Lower leg skin (tissue), 3 donors: ENCODE results near the gene AHNAK2.

Experiments
- POLR2A ChIP-seq, 2 donors: fragments of 450-650 bp; IDR thresholded peaks; one replicate each; pipeline ENCODE4 v1.6.1; 2016 to 2017; ENCODE audit warnings: antibody characterized with exemption in 2 of 2, mild to moderate bottlenecking in 1 of 2, moderate library complexity in 1 of 2
- TF ChIP-seq, protein P1 (sequence below), 3 donors: fragments of 450-650 bp; IDR thresholded peaks; one replicate each; pipeline ENCODE4 v1.5.1; 2016; ENCODE audit warnings: antibody characterized with exemption in 3 of 3, mild to moderate bottlenecking in 3 of 3, moderate library complexity in 2 of 3

GRCh38 chr14:104898195-104898558 lies 80.0 kb downstream of the AHNAK2 start:
- TF ChIP-seq, protein P1, sequence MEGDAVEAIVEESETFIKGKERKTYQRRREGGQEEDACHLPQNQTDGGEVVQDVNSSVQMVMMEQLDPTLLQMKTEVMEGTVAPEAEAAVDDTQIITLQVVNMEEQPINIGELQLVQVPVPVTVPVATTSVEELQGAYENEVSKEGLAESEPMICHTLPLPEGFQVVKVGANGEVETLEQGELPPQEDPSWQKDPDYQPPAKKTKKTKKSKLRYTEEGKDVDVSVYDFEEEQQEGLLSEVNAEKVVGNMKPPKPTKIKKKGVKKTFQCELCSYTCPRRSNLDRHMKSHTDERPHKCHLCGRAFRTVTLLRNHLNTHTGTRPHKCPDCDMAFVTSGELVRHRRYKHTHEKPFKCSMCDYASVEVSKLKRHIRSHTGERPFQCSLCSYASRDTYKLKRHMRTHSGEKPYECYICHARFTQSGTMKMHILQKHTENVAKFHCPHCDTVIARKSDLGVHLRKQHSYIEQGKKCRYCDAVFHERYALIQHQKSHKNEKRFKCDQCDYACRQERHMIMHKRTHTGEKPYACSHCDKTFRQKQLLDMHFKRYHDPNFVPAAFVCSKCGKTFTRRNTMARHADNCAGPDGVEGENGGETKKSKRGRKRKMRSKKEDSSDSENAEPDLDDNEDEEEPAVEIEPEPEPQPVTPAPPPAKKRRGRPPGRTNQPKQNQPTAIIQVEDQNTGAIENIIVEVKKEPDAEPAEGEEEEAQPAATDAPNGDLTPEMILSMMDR (IDR thresholded peaks at IDR 0.05), result no peak
- no peak for TF ChIP-seq POLR2A (IDR thresholded peaks at IDR 0.05)
